WERI-Rb-1 (cell line): ENCODE data around the gene TEX11.
"Not testable (repeated sequence)": the region's sequence is repeated elsewhere in the genome, so short reads cannot be mapped to it uniquely, and the experiment has no call there.

Source experiments
- DNase-seq: peaks from one replicate; pipeline ENCODE4 v3.0.0-alpha.2; 2020
- H3K27ac ChIP-seq: fragments of 250-450 bp; sonication (Bioruptor Pico); 2 replicates; pipeline ENCODE4 v1.5.1; 2020; ENCODE audit warnings: mild to moderate bottlenecking, moderate library complexity
- H3K27me3 ChIP-seq: fragments of 250-450 bp; sonication (Bioruptor Pico); 2 replicates; pipeline ENCODE4 v1.5.1; 2021; ENCODE audit warnings: mild to moderate bottlenecking, low read depth, moderate library complexity; ENCODE audit not compliant: insufficient read depth, severe bottlenecking
- H3K36me3 ChIP-seq: fragments of 250-450 bp; sonication (Bioruptor Pico); 2 replicates; pipeline ENCODE4 v1.5.1; 2020; ENCODE audit warnings: mild to moderate bottlenecking, moderate library complexity
- H3K4me3 ChIP-seq: 2 replicates; pipeline ENCODE4 v1.5.1; 2011; ENCODE audit warnings: low read depth, mild to moderate bottlenecking, control low read depth, low read length
- H3K9me3 ChIP-seq: fragments of 250-450 bp; sonication (Bioruptor Pico); 2 replicates; pipeline ENCODE4 v1.5.1; 2021; ENCODE audit warnings: mild to moderate bottlenecking, moderate library complexity; ENCODE audit not compliant: severe bottlenecking
- CTCF ChIP-seq: IDR thresholded peaks from 2 replicates; pipeline ENCODE4 v1.5.1; 2011; ENCODE audit warnings: low read depth, mild to moderate bottlenecking, control low read depth, inconsistent platforms, low read length

The TEX11 gene

DNA sequence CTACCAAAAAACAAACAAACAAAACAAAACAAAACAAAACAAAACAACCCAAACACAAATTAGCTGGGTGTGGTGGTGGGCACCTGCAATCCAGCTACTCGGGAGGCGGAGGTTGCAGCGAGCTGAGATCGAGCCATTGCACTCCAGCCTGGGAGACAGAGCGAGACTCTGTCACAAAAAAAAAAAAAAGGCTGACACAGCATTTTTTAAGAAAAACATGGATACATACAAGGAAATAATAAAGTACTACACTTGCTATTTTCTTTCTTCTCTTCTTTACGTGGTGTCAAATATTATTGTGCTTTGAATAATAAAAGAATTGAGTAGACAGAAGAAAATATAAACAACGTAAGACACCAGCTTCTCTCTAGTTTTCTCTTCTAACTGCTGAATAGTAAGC is 73.9 kb downstream of the TEX11 start:
- DNase-seq = no peak
- H3K36me3 ChIP-seq = no peaks in the 10 kb centered on the region
- no peak overlapping the region for H3K4me3 ChIP-seq
- H3K9me3 ChIP-seq = peaks cover 8% of the 10 kb centered on the region
- no peak for TF ChIP-seq CTCF
- H3K27me3 ChIP-seq = peaks cover 29% of the 10 kb centered on the region
- H3K27ac ChIP-seq = no peak overlapping the region

DNA sequence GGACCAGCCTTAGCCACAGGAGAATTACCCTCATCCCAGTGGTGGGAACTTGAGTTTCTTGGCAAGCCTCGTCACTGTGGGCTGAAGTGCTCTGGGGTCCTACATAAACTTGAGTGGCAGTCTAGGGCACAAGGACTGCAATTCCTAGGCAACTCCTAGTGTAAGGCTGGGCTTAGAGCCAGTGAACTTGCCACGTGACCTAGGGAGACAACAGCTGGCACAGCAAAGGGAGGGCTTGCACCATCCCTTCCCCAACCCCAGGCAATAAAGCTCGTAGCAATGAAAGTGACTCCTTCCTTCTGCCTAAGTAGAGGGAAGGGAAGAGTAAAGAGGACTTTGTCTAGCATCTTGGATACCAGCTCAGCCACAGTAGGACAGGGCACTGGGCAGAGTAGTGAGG is 81.8 kb downstream of the TEX11 start:
- DNase-seq = no peak
- Histone ChIP-seq H3K27ac (no peak overlapping the region), H3K4me3 (no peak overlapping the region), H3K27me3 (peaks cover 23% of the 10 kb centered on the region), H3K9me3 (no peaks in the 10 kb centered on the region), H3K36me3 (no peaks in the 10 kb centered on the region)
- no peak for TF ChIP-seq CTCF

DNA sequence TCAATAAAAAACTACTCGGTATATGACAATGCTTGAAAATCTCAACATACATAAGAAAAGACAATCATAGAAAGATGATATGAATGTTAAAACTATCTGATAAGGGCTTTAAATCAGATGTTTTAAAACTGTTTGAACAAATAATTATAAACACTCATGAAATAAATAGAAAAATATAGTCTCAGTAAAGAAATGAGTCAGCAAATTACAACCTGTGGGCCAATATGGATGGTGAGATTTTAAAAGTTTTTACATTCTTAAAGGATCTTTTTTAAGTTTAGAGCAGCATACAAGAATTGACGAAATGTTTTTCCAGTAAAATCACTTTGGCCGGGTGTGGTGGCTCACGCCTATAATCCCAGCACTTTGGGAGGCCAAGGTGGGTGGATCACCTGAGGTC is 83.1 kb downstream of the TEX11 start:
- no peak for DNase-seq
- H3K9me3 ChIP-seq = no peaks in the 10 kb centered on the region
- H3K36me3 ChIP-seq = no peaks in the 10 kb centered on the region
- TF ChIP-seq CTCF = no peak
- H3K27me3 ChIP-seq = peaks cover 27% of the 10 kb centered on the region
- no peak overlapping the region for H3K27ac ChIP-seq
- H3K4me3 ChIP-seq = no peak overlapping the region

DNA sequence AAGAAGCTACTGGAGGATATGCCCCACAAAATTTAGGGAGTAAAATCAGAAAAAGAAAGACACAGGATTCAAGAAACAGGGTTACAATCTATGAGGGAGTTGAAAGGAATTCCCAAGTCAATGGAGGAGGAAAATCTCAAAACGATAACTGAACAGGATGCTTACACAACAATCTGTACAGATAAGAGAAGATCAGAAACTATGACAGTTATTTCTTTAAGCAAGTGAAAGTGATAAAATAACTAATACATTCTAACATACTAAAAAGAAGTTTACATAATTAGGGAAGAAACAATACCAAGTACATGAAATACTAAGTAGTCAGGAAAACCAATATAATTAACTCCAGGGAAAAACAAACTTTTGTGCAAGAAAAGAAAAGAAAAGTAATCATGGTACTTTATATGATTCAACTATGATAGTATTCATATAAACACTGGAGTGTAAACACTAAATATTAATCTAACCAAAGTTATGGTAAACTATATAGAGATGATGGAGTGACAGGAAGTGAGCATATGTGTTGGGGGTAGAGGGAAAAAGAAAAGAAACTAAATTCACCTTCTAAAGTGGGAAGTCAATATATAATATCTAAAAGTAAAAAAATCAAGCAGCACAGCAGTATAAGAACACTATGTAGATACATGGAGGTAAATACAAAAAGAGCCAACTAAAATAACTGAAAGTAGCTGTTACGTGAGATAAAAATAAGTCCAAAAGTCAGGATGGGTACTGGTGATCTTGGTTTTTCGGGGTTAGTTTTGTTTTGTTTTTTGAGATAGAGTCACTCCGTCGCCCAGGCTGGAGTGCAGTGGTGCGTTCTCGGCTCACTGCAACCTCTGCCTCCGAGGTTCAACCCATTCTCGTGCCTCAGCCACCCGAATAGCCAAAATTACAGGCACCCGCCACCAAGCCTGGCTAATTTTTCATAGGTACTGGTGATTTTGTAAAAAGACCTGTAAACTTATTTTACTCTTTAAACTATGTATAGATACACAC is 99.3 kb downstream of the TEX11 start:
- Histone ChIP-seq H3K27ac (no peak overlapping the region), H3K9me3 (no peaks in the 10 kb centered on the region), H3K4me3 (no peak overlapping the region), H3K36me3 (no peaks in the 10 kb centered on the region), H3K27me3 (peaks cover 12% of the 10 kb centered on the region)
- no peak for TF ChIP-seq CTCF
- no peak for DNase-seq

- no peak for TF ChIP-seq CTCF
- Histone ChIP-seq H3K4me3 (no peak overlapping the region), H3K36me3 (no peaks in the 10 kb centered on the region), H3K27me3 (peaks cover 35% of the 10 kb centered on the region), H3K9me3 (no peaks in the 10 kb centered on the region), H3K27ac (no peak overlapping the region)
- no peak for DNase-seq
Observed at GRCh38 chrX:70806081-70806480, 102.4 kb downstream of the TEX11 start.

GRCh38 chrX:70796742-70797141 is 111.8 kb downstream of the TEX11 start:
- not testable (repeated sequence) for H3K27ac ChIP-seq, H3K36me3 ChIP-seq, H3K4me3 ChIP-seq, DNase-seq, H3K9me3 ChIP-seq
- peaks cover 22% of the 10 kb centered on the region for H3K27me3 ChIP-seq
